AG20443 (cell line): ENCODE results near the gene LEKR1.
"Not testable (repeated sequence)": the region's sequence is repeated elsewhere in the genome, so short reads cannot be mapped to it uniquely, and the experiment has no call there.

Source experiments
- DNase-seq: peaks from one replicate; pipeline ENCODE4 v3.0.0; 2012; ENCODE audit warnings: low spot score, mixed read lengths

Gene LEKR1

DNA sequence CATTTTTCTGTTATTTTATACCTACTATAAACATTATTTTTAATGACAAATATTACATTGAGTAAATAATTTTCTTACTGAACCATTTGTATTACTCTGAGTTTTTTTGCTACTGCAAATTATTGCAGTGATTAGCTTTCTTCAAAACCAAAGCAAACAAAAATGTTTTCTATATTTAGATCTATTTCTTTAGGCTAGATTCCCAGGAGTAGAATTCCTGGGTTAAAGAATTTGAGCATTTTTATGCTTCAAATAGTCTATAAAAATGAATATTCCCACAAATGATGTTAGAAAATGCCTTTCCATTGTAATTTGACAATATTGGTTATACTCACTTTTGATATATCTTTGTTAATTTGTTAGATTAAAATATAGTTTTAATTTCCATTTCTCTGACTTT is 76.8 kb downstream of the LEKR1 start:
- no peak for DNase-seq

DNA sequence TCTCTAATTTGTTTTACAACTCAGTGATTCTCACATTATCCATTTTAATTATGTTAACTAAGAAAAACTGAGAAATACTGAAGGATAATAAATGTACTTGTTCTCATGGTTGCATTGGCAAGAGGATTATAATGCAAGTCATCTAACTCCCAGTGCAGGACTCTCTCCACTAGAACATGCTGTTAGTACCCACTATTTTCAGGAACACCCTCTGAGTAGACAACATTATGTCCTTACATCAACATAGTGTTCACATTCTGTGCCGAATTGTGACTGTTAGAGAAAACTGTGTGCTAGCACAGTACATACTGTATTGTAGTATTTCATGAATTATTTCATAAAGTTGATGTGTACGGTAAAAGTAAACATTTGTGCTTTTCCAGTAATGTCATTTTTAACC is 80.1 kb downstream of the LEKR1 start:
- DNase-seq = no peak

DNA sequence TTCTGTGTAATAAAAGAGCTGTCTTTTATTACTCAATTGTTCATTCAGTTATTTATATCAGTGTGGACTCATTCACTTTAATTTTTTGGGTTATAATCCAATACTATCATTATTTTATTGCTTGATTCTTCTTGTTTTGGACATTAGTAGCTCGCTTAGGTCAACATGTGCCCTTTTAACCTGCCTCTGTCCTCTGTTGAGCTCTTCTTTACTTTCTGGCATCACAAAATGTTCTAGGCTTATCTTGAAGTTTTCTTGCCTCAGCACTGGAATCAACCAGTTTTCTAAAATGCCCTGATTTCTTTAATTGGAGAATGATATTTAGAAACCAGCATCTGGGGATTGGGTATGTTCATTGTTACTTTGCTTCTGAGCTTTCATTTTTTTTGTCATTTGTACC is 82.2 kb downstream of the LEKR1 start:
- DNase-seq = no peak

DNA sequence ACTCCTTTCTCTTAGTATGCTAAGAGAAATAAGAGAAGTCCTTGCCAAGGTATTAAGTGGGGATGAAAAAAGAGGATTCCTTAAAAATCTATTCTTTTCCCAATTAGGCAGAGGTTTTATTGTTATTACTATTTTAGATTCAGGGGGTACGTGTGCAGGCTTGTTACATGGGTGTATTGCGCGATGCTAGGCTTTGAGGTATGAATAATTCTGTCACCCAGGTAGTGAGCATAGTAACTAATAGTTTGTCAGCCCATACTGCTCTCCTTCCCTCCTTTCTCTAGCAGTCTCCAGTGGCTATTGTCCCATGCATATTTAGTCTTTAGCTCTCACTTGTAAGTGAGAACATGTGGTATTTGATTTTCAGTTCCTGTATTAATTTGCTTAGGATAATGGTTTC is 83.9 kb downstream of the LEKR1 start:
- no peak for DNase-seq

DNA sequence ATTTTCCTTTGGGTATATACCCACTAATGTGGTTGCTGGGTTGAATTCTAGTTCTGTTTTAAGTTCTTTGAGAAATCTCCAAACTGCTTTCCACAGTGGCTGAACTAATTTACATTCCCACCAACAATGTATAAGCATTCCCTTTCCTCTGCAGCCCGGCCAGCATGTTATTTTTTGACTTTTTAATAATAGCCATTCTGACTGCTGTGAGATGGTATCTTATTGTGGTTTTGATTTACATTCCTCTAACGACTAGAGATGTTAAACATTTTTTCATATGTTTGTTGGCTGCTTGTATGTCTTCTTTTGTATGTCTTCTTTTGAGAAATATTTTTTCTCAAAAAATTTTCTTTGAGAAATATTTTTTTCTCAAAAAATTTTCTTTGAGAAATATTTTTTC is 84.7 kb downstream of the LEKR1 start:
- DNase-seq = not testable (repeated sequence)

DNA sequence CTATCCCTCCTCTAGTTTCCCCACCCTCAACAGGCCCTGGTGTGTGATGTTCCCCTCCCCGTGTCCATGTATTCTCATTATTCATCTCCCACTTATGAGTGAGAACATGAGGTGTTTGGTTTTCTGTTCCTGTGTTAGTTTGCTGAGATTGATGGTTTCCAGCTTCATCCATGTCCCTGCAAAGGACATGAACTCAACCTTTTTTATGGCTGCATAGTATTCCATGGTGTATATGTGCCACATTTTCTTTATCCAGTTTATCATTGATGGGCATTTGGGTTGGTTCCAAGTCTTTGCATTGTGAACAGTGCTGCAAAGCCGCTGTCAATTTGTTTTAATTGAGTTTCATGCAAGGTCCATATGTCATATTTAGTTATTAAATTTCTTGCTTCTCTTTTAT is 88.1 kb downstream of the LEKR1 start:
- DNase-seq = not testable (repeated sequence)

DNA sequence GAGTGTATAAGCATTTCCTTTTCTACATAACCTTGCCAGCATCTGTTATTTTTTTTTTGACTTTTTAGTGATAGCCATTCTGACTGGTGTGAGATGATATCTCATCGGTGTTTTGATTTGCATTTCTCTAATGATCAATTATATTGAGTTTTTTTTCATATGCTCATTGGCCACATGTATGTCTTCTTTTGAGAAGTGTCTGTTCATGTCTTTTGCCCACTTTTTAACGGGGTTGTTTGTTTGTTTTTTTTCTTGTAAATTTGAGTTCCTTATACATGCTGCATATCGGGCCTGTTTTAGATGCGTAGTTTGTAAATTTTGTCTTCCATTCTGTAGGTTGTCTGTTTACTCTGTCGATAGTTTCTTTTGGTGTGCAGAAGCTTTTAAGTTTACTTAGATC is 89.2 kb downstream of the LEKR1 start:
- no peak for DNase-seq

DNA sequence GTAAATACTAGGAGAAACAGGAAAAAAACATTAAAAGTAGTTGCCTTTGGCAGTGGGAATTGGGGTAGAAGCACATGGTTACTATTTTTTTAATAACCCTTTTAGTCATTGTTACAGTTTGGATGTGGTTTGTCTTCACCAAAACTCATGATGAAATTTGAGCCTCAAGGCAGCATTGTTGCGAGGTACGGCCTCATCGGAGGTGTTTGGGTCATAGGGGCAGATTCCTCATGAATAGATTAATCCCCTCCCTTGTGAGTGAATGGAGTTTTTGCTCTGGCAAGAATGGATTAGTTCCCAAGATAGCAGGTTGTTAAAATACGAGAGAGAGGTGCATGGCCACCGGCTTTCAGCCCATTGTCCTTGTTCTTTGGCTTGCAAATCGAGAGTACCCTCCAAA is 92.6 kb downstream of the LEKR1 start:
- DNase-seq = no peak

DNA sequence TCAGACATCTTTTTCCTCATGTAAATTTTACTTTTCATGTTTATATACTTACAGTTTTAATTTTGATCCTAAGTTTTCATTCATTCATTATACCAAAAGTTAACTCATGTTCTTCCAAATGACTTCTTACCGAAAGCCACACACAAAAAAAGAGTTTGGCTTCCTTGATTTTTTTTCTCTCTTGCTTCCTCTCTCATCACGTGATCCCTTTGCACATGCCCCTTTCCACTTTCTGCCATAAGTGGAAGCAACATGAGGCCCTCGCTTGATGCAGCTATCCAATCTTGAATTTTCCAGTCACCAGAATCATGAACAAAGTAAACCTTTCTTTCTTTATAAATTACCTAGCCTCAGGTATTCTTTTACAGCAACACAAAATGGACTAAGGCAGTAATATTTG is 93.7 kb downstream of the LEKR1 start:
- DNase-seq = no peak

DNA sequence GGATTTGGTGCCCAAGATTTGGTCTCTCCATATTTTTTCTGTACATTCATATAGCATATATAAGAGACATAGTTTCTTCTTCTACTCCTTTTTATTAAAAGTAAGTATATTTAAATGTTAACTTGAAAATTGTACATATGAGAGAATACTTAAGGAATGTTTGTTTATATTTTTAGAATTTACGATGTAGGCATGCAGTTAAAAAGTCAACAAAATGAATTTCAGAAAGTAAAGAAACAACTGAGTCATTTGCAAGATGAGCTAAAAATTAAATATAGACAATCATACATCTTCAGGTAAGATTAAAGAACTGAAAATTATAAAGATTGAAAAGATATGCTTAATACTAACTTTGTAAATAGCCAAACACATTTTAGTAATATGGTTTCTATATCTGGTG is 94.2 kb downstream of the LEKR1 start:
- DNase-seq = no peak

DNA sequence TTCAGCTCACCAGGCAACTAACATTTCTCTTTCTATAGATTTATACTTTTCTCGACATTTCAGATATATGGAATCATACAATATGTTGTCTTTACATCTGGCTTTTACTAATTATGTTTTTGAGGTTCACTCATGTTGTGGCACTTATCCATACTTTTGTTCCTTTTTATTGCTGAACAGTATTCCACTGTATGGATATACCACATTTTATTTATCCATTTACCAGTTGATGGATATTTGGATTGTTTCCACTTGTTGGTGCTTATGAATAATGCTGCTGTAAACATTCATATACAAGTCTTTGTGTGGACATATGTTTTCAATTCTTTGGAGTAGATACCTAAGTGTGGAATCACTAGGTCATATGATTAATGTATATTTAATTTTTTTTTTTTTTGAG is 97.2 kb downstream of the LEKR1 start:
- no peak for DNase-seq

DNA sequence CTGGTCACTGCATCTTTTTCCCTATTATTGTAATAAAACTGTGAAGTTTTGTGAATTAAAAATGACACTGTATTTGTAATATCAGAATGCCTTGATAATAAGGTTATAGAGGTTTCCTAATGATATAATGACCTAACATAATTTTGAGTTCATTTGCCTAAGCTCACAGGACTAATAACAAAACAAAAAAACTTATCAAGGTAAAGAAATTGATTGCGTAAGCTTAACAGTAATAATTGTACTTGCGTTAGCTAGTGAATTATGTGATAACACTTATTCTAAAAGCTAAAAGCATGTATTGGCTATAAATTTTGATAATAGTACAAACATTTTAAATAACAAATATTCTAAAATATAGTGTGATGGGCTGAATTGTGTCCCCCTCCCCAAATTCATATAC is 112.6 kb downstream of the LEKR1 start:
- DNase-seq = no peak

DNA sequence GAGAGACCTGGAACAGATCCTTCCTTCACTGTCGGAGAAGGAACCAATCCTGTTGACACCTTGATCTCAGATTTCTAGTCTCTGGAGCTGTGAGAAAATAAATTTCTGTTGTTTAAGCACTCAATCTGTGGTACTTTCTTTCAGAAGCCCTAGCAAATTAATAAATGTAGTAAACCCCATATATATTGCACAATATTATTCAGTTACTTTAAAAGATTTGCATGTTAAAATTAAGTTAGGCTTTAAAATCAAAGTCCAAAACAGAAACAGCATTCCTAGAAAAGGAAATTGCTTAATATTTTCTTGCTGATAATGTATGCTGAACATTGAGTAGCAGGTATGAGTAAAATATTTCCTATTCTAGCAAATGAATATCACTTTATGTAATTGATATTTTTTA is 113.2 kb downstream of the LEKR1 start:
- no peak for DNase-seq

DNA sequence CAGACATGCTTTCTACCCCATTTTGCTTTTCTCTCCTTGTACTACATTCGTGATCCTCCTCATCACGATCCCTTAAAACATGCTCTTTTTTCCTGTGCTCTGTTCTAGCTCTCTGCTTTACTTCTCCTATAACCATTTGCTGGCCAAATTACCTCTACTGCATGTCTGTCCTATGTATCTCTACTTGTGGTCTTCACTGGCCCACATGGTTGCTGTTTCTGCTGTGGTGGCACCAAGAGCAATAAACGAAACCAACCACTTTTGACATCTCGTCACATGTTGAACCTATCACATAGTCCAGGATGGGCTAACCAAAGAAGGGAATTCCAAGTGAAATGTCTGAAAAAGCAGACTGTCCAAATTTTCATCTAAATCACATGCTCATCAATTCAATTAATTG is 115.2 kb downstream of the LEKR1 start:
- no peak for DNase-seq

DNA sequence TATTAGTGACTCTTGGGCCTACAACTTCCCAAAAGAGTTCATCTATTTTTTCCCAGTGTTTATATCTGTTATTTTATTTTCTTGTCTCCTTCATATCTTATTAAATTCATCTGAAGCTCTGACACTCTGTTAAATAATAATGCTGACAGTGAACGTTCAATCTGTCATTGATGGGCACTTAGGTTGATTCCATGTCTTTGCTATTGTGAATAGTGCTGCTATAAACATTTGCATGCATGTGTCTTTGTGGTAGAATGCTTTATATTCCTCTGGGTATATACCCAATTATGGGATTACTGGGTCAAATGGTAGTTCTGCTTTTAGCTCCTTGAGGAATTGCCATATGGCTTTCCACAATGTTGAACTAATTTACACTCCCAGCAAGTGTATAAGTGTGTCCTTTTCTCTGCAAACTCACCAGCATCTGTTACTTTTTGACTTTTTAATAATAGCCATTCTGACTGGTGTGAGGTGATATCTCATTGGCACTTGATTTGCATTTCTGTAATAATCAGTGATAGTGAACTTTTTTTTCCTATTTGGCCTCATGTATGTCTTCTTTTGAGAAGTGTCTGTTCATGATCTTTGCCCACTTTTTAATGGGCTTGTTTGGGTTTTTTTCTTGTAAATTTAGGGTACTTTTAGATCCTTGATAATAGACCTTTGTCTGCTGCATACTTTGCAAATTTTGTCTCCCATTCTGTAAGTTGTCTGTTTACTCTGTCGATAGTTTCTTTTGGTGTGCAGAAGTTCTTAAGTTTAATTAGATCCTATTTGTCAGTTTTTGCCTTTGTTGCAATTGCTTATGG is 122.5 kb downstream of the LEKR1 start:
- no peak for DNase-seq

DNA sequence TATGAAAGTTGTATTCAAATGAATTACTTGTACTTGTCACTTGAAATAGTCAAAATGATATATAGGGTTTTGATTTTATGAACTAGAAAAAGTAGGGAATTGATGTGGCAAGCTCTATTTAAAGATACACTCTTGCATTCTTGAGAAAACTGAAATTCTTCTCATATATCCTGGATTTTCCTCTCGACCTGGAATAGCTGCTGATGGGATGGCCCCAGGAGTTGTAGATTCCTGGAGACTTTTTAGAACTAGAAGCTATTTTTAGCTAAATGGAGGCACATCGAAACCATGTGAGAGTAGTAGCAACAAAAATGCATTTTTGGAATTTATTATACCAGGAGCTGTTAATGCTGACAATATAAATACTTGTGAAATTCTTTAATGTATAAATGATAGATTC is 125.9 kb downstream of the LEKR1 start:
- DNase-seq = no peak

DNA sequence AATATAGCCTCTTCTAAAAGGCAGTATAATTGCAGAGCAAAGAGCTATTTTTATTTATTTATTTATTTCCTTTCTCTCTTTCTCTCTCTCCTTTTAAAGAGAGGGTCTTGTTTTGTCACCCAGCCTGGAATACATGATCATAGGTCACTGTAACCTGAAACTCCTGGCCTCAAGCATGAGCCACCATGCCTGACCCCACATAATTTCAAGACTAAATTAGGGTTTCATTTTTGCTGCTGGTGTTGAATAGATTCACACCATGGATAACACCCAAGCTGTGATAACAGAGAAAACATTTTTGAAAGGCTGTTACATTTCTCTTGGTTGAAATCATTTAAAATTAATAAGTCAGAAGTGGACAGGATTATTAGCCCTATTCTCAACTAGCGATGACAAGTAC is 131.6 kb downstream of the LEKR1 start:
- no peak for DNase-seq

DNA sequence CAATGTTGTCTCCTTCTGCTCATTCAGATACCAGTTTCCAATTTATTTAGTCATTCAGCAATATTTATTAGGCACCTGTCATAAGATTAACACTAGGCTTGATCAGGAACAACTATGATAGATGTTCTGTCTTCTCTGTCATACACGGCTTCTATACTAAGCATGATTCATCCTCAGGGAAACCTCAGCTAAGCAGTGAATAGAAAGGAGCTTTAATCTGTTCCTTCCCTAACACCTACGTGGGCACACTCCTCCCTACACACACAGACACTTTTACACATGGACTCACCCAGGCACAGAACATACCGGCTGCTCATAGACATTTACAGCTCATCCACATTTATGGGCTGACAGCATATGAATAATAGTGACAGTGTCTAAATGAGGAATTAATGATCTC is 136.9 kb downstream of the LEKR1 start:
- no peak for DNase-seq

DNA sequence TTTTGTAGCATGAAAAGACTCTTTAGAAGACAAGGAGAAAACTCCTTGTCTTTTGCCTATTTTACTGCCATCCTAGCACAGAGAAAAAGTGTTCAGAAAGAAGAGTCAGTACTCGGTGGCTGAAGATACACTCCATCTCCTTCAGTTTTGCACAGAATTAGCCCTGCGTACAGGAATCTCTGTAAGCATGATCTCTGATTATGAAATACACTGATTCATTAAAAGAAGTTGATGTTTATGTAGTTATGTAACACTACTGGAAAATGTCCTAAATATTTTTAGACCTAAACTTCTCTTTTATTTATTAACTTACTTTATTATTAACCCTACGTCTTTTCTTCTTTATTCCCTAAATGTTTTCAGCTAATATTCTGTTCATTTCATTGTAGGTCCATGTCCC is 138.4 kb downstream of the LEKR1 start:
- peak; percentile 35 for DNase-seq

DNA sequence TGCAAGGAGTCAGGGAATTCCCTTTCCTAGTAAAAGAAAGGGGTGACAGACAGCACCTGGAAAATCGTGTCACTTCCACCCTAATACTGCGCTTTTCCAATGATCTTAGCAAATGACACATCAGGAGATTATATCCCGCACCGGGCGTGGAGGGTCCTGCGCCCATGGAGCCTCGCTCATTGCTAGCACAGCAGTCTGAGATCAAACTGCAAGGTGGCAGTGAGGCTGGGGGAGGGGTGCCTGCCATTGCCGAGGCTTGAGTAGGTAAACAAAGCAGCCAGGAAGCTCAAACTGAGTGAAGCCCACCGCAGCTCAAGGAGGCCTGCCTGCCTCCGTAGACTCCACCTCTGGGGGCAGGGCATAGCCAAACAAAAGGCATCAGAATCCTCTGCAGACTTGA is 140.2 kb downstream of the LEKR1 start:
- DNase-seq = not testable (repeated sequence)

DNA sequence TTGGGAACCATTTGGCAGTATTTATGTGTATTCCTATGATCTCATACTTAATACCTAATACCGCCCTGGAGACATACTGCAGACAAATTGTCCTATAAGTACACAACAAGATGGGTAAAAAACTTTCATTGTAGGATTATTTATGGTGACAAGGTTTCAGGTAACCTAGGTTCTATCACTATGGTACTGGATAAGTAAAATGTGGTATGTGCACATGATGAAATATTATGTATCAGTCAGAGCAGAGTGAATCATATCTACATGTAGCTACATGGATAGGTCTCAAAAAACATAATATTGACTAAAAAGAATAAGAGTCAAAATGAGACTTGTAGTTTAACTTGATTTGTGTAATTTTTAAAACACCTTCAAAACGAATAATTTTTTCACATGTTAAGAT is 147.8 kb downstream of the LEKR1 start:
- DNase-seq = no peak

DNA sequence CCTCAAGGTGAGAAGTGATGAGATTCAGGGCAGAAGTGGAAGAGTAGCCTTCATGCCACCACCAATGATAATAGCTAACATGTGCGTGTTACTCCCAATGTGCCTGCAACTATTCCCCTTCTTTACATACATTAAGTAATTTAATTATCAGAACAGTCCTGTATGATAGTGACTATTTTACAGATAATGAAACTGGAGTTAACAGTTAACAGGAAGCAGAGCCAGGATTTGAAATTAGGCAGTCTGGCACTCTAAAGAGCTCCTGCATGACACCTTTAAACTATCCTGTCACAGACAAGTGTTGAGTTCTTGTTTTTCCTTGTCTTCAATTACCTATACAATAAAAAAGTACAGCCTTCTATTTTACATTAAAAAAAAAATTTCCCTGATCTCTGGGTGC is 148.8 kb downstream of the LEKR1 start:
- DNase-seq = no peak

DNA sequence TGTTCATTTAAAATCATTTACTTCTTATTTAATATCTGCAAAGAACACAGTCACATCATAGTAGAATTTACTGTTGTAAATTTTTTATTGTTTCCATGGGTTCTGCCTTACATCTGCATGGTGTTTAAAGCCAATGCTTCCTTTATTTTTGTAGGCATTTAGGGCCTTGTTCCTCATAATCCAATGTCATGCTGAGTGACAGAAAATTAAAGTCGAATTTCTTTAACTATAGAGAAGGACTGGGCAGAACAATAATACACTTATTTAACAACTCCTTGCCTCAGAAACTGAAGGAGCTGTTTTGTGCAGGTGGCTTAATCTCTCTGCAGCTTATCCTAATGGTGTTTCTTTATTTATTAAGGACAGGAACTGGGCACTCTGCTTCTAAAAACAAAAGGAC is 149.6 kb downstream of the LEKR1 start:
- no peak for DNase-seq

DNA sequence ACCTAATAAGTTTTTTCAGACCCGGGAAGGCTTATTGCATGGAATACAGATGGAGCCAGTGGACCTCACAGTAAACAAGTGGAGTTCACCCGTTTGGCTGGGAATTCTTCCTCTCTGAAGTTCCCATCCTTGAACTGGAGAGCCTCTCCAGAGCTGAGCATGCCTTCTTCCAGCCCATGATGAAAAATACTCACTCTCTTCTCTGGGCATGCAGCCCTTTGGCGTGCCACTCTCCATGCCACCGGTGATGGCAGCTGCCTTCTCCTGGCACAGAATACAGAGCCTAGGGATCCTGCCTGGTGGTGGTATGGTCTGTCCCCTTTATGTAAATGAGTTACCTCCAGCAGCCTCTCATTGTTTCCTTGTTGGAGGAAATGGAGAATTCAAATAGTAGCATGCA is 150.8 kb downstream of the LEKR1 start:
- no peak for DNase-seq
